ENCODE results near the gene RNF144B. TPM values are rescaled to one million over a fixed set of nuclear protein-coding genes. Genes with fewer than 3 reads are reported as not detected.

The RNF144B gene
- total RNA-seq, 6 experiments from 2014 or later, result 7.6 to 19.1 (median 10.2) TPM

DNA sequence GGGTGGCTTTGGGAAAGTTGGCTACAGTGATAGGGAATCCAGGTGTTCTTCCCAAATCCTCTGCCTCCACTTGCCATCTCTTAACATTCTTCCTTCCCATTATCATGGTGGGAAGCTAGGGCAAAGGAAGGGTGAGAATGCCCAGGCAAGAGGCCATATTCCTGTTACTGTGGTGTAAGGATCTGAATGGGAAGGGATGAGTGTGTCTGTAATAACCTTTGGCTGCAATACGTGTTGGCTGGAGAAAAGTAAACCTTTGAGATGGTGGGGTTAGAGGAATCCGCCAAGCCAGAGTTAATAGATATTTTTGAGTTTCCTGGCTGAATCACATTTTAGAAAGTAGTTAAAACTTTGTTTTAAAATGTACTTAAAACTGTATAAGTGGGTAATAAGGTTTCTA is 45.9 kb downstream of the RNF144B start:
- no peaks in the 10 kb centered on the region for H3K27me3 ChIP-seq
- H3K9me3 ChIP-seq, result no peaks in the 10 kb centered on the region
- intact Hi-C loops (cut with DNase I), result no loop called here
- H3K4me1 ChIP-seq, result peaks cover 0 to 16% (median 7%) of the 10 kb centered on the region in 4 donors
- no peaks in the 10 kb centered on the region for H3K36me3 ChIP-seq
- H3K4me3 ChIP-seq, result no peak overlapping the region
- WGBS (ENCODE audit: insufficient coverage, low coverage, low lambda C conversion rate, missing lambda C conversion rate), result 40% methylated on average over 2 of the region's 2 CpGs
- peak; percentile 51 to 78 (median 76) for ATAC-seq
- H3K27ac ChIP-seq, result peak overlapping the region in 2 of 3 donors; percentile 27 to 47
- TF ChIP-seq, protein P1, sequence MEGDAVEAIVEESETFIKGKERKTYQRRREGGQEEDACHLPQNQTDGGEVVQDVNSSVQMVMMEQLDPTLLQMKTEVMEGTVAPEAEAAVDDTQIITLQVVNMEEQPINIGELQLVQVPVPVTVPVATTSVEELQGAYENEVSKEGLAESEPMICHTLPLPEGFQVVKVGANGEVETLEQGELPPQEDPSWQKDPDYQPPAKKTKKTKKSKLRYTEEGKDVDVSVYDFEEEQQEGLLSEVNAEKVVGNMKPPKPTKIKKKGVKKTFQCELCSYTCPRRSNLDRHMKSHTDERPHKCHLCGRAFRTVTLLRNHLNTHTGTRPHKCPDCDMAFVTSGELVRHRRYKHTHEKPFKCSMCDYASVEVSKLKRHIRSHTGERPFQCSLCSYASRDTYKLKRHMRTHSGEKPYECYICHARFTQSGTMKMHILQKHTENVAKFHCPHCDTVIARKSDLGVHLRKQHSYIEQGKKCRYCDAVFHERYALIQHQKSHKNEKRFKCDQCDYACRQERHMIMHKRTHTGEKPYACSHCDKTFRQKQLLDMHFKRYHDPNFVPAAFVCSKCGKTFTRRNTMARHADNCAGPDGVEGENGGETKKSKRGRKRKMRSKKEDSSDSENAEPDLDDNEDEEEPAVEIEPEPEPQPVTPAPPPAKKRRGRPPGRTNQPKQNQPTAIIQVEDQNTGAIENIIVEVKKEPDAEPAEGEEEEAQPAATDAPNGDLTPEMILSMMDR (IDR thresholded peaks at IDR 0.05), result no peak
- no peak for TF ChIP-seq POLR2A (IDR thresholded peaks at IDR 0.05)
- no peak for DNase-seq

- 67% methylated on average over 3 of the region's 3 CpGs for WGBS (ENCODE audit: insufficient coverage, low coverage, low lambda C conversion rate, missing lambda C conversion rate)
- H3K27me3 ChIP-seq, result no peaks in the 10 kb centered on the region
- intact Hi-C loops (cut with DNase I), result no loop called here
- TF ChIP-seq, protein P1 (IDR thresholded peaks at IDR 0.05), result no peak
- TF ChIP-seq POLR2A (IDR thresholded peaks at IDR 0.05), result no peak
- no peaks in the 10 kb centered on the region for H3K9me3 ChIP-seq
- no peaks in the 10 kb centered on the region for H3K36me3 ChIP-seq
- peaks cover 0 to 16% (median 7%) of the 10 kb centered on the region in 4 donors for H3K4me1 ChIP-seq
- no peak overlapping the region for H3K4me3 ChIP-seq
- ATAC-seq (no peak), DNase-seq (no peak)
- H3K27ac ChIP-seq, result no peak overlapping the region
Observed at GRCh38 chr6:18436341-18436740, 49.2 kb downstream of the RNF144B start.

- no peaks in the 10 kb centered on the region for H3K27me3 ChIP-seq
- DNase-seq, result no peak
- no peak for ATAC-seq
Observed at GRCh38 chr6:18439581-18439980, 52.4 kb downstream of the RNF144B start.

DNA sequence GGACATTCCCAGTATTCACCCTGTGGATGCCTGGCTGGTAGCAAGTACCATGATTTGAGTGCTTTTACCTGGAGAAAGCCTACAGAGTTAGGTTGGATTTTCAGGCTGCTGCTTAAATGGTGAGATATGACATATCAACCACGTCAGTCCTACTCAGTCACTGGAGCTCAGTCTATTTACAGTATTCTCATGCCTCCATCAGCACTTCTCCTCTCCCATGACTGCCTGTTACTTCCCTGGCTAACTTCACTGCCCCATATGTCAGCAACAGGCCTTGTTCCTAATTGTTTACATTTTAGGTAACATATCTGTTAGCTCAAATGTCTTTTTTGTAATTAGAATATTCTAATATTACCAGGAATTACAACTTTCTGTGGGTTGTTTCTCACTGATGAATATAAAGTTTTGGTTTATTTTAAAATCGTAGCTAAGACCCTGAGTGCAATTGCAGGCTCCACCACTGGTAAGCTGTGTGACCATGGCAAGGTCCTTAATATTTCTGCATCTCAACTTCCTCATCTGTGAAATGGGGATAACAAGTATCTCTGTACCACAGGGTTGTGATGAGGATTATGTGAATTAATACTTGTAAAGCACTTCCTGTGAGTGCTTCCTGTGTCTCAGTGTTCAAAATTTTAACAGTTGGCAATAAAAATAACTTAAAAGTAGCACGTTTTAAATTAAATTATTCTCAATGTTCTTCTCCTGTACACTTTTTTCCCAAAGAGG is 54.3 kb downstream of the RNF144B start:
- Histone ChIP-seq H3K9me3 (no peaks in the 10 kb centered on the region), H3K27ac (no peak overlapping the region), H3K36me3 (no peaks in the 10 kb centered on the region), H3K4me1 (no peaks in the 10 kb centered on the region), H3K27me3 (no peaks in the 10 kb centered on the region), H3K4me3 (no peak overlapping the region)
- DNase-seq (no peak), ATAC-seq (peak in 2 of 4 donors; percentile 45 to 53)
- no peak for TF ChIP-seq POLR2A (IDR thresholded peaks at IDR 0.05)
- TF ChIP-seq, protein P1 (IDR thresholded peaks at IDR 0.05), result no peak
- WGBS (ENCODE audit: insufficient coverage, low coverage, low lambda C conversion rate, missing lambda C conversion rate), result 66% methylated on average over 3 of the region's 3 CpGs
- intact Hi-C loops (cut with DNase I), result no loop called here

More at GRCh38 chr6:18439581-18439980, 52.4 kb downstream of the RNF144B start:
- Histone ChIP-seq H3K4me3 (no peak overlapping the region), H3K4me1 (no peaks in the 10 kb centered on the region), H3K36me3 (no peaks in the 10 kb centered on the region), H3K9me3 (no peaks in the 10 kb centered on the region), H3K27ac (no peak overlapping the region)
- TF ChIP-seq, protein P1 (IDR thresholded peaks at IDR 0.05), result no peak
- no peak for TF ChIP-seq POLR2A (IDR thresholded peaks at IDR 0.05)
- intact Hi-C loops (cut with DNase I), result no loop called here
